ENCODE data around the gene SFTPB. TPM values are rescaled to one million over a fixed set of nuclear protein-coding genes. Genes with fewer than 3 reads are reported as not detected.

Gene SFTPB
- total and polyA plus RNA-seq, 11 donors, result 0.23 to 0.83 TPM; not detected in 9

DNA sequence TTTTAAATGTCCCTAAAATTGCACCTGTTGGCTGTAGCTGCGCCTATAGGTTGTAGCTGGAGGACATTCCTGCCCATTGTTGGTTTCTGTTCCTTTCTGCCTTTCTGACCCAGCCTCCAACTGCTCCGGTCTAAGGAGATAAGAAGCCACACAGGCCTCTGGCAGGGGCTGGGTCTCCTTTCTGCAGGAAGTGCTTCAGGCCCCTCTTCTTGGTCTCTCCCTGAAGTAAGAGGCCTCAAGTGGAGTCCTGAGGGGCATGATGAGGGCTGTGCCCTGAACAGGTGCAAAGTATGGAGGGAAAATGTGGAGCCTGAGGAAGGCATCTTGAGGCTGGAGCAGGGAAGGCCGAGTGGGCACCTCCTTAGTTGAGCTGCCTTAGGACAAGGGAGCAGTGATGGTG is 10.4 kb upstream of the SFTPB start:
- intact Hi-C loops (cut with DNase I), result no loop called here

DNA sequence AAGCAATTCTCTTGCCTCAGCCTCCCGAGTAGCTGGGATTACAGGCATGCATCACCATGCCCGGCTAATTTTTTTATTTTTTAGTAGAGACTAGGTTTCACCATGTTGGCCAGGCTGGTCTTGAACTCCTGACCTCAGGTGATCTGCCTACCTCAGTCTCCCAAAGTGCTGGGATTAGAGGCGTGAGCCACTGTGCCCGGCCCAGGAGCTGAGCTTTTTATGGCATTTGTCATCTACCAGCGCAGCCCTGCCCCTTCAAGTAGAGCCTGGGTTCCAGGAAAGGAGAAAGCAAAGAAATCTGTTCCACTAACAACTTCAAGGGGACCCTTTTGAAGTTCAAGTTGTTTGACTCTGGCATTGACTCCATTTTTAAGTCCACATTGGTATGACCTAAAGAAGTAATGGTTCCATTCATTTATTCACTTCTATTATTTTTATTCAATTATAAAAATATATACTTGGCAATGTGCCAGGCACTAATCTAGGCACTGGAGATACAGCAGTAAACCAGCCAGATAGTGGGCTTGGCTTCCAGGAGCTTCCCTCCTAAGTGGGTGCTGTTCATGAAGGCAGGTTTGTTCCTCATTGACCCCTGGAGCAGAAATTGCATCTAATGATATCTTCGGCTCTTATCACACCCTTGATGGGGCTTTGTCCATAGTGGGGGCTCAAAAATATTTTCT is 8.0 kb upstream of the SFTPB start:
- H3K4me1 ChIP-seq, result peaks cover 0 to 58% (median 12%) of the 10 kb centered on the region in 12 donors
- no peak for TF ChIP-seq POLR2A (IDR thresholded peaks at IDR 0.05)
- TF ChIP-seq, protein P1, sequence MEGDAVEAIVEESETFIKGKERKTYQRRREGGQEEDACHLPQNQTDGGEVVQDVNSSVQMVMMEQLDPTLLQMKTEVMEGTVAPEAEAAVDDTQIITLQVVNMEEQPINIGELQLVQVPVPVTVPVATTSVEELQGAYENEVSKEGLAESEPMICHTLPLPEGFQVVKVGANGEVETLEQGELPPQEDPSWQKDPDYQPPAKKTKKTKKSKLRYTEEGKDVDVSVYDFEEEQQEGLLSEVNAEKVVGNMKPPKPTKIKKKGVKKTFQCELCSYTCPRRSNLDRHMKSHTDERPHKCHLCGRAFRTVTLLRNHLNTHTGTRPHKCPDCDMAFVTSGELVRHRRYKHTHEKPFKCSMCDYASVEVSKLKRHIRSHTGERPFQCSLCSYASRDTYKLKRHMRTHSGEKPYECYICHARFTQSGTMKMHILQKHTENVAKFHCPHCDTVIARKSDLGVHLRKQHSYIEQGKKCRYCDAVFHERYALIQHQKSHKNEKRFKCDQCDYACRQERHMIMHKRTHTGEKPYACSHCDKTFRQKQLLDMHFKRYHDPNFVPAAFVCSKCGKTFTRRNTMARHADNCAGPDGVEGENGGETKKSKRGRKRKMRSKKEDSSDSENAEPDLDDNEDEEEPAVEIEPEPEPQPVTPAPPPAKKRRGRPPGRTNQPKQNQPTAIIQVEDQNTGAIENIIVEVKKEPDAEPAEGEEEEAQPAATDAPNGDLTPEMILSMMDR (IDR thresholded peaks at IDR 0.05), result no peak
- no peak overlapping the region for H3K4me3 ChIP-seq
- H3K36me3 ChIP-seq, result no peaks in the 10 kb centered on the region
- no peak for DNase-seq
- H3K27me3 ChIP-seq, result no peaks in the 10 kb centered on the region
- WGBS, 4 donors, result 86 to 91% (median 90%) methylated on average over 6 of the region's 6 CpGs
- no peak for ATAC-seq
- H3K9me3 ChIP-seq, result no peaks in the 10 kb centered on the region
- no peak overlapping the region for H3K27ac ChIP-seq
- intact Hi-C loops (cut with DNase I), result no loop called here

More for the DNA sequence above, 10.4 kb upstream of the SFTPB start:
- 75 to 89% (median 84%) methylated on average over 3 of the region's 3 CpGs for WGBS, 4 donors
- DNase-seq (no peak), ATAC-seq (peak in 1 of 4 donors; percentile 7)
- Histone ChIP-seq H3K4me3 (no peak overlapping the region), H3K9me3 (no peaks in the 10 kb centered on the region), H3K27ac (peak overlapping the region in 10 of 12 donors; percentile 6 to 75 (median 46)), H3K4me1 (peaks cover 0 to 57% (median 18%) of the 10 kb centered on the region in 12 donors), H3K27me3 (no peaks in the 10 kb centered on the region), H3K36me3 (no peaks in the 10 kb centered on the region)
- no peak for TF ChIP-seq POLR2A (IDR thresholded peaks at IDR 0.05)
- TF ChIP-seq, protein P1 (IDR thresholded peaks at IDR 0.05), result no peak

DNA sequence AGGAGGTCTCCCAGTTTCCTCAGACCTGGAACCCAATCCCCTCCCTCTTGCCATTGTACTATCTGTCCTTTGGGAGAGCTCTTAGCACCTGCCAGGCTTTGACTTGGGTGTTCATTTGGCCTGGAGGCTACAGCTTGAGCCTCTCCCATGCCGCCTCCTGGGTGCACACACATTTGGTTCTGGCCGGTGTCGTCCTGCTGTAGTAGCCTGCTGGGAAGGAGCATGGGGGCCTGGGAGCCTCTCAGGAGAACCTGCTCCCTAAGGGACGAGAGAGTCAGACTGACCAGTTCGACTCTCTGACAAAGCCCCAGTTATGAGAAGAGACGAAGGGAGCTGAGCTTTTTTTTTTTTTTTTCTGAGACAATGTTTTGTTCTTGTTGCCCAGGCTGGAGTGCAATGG is 7.4 kb upstream of the SFTPB start:
- Histone ChIP-seq H3K4me3 (no peak overlapping the region), H3K9me3 (no peaks in the 10 kb centered on the region), H3K27me3 (no peaks in the 10 kb centered on the region), H3K27ac (no peak overlapping the region), H3K36me3 (no peaks in the 10 kb centered on the region), H3K4me1 (peaks cover 0 to 52% (median 10%) of the 10 kb centered on the region in 12 donors)
- 92 to 95% (median 93%) methylated on average over 6 of the region's 6 CpGs for WGBS, 4 donors
- DNase-seq, result no peak
- ATAC-seq, result no peak
- TF ChIP-seq, protein P1 (IDR thresholded peaks at IDR 0.05), result no peak
- TF ChIP-seq POLR2A (IDR thresholded peaks at IDR 0.05), result no peak
- intact Hi-C loops (cut with DNase I), result no loop called here

DNA sequence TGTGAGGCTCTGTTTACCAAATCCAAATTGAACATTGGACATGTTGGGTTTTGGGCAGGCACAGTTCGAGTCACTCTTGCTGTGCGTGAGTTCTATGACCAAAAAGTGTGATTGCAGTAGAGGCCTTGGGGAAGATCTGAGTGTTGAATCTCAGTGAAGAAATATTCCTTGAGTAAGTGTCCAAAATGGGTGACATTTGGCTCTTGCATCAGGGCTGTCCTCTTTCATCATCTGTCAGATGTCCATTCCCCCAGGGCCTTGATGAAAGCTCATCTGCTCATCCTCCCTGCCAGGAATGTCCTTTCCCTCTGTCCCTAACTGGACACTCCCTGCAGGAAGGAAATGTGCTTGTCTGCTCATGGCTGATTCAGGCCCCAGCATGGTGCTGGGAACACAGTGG is 6.4 kb upstream of the SFTPB start:
- Histone ChIP-seq H3K9me3 (no peaks in the 10 kb centered on the region), H3K27me3 (no peaks in the 10 kb centered on the region), H3K27ac (no peak overlapping the region), H3K4me3 (no peak overlapping the region), H3K4me1 (peaks cover 0 to 46% (median 10%) of the 10 kb centered on the region in 12 donors), H3K36me3 (no peaks in the 10 kb centered on the region)
- DNase-seq (no peak), ATAC-seq (no peak)
- intact Hi-C loops (cut with DNase I), result no loop called here
- WGBS, 4 donors, result 88 to 100% (median 95%) methylated on average over 2 of the region's 2 CpGs
- TF ChIP-seq POLR2A (IDR thresholded peaks at IDR 0.05), result no peak
- TF ChIP-seq, protein P1 (IDR thresholded peaks at IDR 0.05), result no peak

All from heart left ventricle (tissue), 16 donors.